Measurements from ENCODE around the gene ZNF362. TPM values are rescaled to one million over a fixed set of nuclear protein-coding genes. Genes with fewer than 3 reads are reported as not detected.
A peak's percentile ranks its signal among the peaks of the same experiment; 100 is the strongest.

Gene ZNF362
- total and polyA plus RNA-seq, 2 of the 13 experiments (the other 11 are each of a cell fraction or from before 2014, with no cell fraction given) = 8.3 to 14.2 TPM

- TF ChIP-seq NONO (IDR thresholded peaks at IDR 0.05) = no peak
- no peak for TF ChIP-seq NONO (CRISPR knock-in tag; conservative IDR thresholded peaks at IDR 0.05)
- TF ChIP-seq ZNF672 (CRISPR knock-in tag; IDR thresholded peaks at IDR 0.05) = no peak
- peak; percentile 58; the same call in 1 of the 2 replicates for TF ChIP-seq ISL2 (CRISPR knock-in tag; IDR thresholded peaks at IDR 0.05)
- TF ChIP-seq SOX5 (CRISPR knock-in tag; IDR thresholded peaks at IDR 0.05; ENCODE audit: borderline replicate concordance) = peak; percentile 66; the same call in 1 of the 2 replicates
- peak; percentile 53; the same call in 1 of the 2 replicates for TF ChIP-seq SKIL (CRISPR knock-in tag; IDR thresholded peaks at IDR 0.05; ENCODE audit: borderline replicate concordance)
- no peak for TF ChIP-seq ELF1 (CRISPR knock-in tag; IDR thresholded peaks at IDR 0.05)
- no peak for TF ChIP-seq ZBTB34 (CRISPR knock-in tag; IDR thresholded peaks at IDR 0.05)
- no peak for TF ChIP-seq ZBTB44 (CRISPR knock-in tag; IDR thresholded peaks at IDR 0.05)
- TF ChIP-seq ZNF317 (CRISPR knock-in tag; IDR thresholded peaks at IDR 0.05) = 0 out of 2 replicates have a peak, but pooled peaks have one; percentile 39
- TF ChIP-seq MYC (CRISPR knock-in tag; IDR thresholded peaks at IDR 0.05; ENCODE audit: borderline replicate concordance) = peak; percentile 52; the same call in 1 of the 2 replicates
- TF ChIP-seq ZSCAN20 (CRISPR knock-in tag; IDR thresholded peaks at IDR 0.05; ENCODE audit: borderline replicate concordance) = no peak
- no peak for TF ChIP-seq PRPF4 (IDR thresholded peaks at IDR 0.05; ENCODE audit: low read depth, low read length, poor library complexity, severe bottlenecking)
- no peak for TF ChIP-seq ZNF646 (CRISPR knock-in tag; IDR thresholded peaks at IDR 0.05)
- no peak for TF ChIP-seq ZNF235 (CRISPR knock-in tag; IDR thresholded peaks at IDR 0.05; ENCODE audit: borderline replicate concordance)
- no peak for TF ChIP-seq ZNF414 (CRISPR knock-in tag; IDR thresholded peaks at IDR 0.05)
Observed at GRCh38 chr1:33258788-33259274, 2.5 kb downstream of the ZNF362 start (continued).

Measured in HepG2 (cell line).